HG03520 (cell line): ENCODE results near the gene SLCO2B1.

Source experiments
- ATAC-seq: cut with Tn5 transposase; IDR thresholded peaks from one replicate; pipeline ENCODE4 v1.9.1; 2021; ENCODE audit warnings: mild to moderate bottlenecking, moderate library complexity; ENCODE audit not compliant: unreplicated experiment

The SLCO2B1 gene

DNA sequence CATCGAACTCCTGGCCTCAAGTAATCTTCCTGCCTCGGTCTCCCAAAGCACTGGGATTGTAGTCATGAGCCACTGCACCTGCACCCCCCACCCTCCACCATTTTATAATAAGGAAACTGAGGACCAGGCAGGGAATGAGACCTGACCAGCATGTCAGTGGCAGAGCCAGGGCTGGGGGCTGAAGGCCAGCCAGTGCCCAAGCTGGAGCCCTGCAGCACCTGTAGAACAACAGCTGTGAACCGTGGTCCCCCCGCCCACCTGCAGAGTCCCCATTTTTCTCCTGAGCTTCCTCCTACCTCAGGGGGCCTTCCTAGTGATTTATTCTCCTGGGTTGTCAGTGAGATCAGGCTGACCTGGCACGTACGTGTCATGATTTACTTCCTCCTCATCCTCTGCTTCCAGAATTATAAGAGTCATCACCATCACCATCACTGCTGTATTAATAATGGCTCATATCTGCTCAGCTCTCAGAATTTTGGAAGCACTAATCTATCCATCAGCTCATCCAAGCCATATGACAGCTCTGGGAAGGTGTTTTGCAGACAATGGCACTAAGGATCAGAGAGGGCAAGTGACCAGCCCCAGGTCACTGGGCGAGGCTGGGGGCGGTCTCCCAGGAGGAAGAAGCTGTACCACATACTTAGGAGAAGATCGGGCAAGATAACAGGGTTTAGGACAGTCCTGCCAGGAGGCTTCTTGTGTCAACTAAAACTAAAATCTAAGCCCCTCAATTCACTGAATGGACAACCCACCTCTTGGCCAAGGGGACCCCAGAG, 5.5 kb upstream of the SLCO2B1 start:
- no peak for ATAC-seq

DNA sequence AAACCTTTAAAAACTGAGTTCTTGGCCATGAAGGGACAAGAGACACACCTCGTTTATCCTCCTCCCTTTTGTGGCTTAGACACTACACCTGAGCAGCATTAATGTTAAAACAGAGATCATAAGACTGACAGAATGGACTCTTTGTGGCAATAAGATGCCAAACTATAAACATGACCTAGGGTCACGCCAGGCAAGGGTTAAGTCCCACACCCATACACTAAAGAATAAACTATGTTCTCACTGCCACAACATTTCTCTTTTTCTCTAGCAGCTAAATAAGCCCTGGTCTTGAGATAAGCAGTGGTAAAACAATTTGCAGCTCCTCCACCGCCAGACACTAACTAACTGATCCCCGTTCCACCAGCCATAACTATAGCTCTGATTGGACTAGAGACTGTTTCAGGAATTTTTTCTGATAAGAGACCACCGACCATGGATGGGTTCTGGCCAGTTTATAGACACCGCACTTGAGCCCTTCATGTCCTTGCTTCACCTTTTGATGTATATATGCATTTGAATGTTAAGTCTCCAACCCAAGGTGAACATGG, 4.9 kb upstream of the SLCO2B1 start:
- no peak for ATAC-seq

DNA sequence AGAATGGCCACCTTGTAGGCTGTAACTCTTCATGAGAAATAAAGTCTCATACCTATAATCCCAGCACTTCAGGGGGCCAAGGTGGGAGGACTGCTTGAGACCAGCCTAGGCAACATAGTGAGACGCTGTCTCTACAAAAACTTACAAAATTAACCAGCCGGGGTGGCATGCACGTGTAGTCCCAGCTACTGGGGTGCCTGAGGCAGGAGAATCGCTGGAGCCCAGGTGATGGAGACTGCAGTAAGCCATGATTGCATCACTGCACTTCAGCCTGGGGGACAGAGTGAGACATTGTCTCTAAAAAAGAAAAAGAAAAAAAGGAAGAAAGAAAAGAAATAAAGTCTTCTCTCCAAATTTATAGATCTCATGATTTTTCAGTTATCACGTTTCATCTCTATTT, 4.2 kb upstream of the SLCO2B1 start:
- no peak for ATAC-seq

DNA sequence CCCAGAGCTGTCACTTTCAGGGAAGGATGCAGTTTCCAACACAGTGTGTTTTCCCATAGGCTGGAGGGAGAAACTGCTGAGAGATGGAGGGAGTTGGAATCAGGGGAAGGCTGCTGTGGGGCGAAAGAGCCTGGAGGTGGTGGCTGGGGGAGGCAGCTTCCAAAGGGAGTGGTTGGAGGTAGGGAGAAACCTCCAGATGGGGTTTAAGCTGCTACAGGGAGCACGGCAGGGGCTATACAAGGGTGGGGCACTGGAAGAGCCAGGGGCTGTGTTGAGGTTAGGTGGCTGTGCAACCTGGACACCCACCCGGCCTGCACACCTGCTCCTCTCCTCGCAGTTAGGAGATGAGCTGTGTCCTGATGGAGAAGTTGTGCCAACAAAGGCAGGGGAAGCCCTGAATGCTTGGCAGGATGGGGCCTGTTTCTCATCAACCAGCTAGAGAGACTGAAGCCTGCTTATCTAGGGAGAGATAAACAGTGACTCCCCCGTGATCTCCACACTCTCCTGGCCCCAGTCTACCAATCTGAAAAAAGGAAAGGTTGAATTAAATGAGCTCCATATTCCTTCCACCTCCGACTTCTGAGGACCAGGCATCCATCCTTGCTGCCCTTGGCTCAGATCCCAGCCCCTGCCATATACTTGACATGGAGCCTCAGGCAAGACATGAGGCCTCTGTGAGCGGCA, 3.6 kb upstream of the SLCO2B1 start:
- no peak for ATAC-seq

DNA sequence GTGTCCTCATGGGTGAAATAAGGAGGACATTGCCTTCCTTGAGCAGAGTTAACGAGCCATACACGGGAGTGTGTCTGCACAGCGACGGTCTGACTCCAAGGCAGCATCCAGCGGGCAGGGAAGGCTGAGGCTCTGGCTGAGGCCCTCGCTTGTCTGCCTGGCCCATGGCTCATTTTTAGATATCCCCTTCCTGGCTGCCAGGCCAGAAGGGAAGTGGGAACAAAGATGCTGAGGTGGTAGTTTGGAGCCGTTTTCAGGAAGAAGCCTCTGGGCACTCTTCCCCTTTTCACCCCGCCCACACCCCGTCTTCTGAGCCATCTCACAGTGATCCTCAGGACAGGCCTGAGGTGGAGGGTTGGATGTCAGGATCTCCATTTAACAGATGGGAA, 3.0 kb upstream of the SLCO2B1 start:
- ATAC-seq: no peak

DNA sequence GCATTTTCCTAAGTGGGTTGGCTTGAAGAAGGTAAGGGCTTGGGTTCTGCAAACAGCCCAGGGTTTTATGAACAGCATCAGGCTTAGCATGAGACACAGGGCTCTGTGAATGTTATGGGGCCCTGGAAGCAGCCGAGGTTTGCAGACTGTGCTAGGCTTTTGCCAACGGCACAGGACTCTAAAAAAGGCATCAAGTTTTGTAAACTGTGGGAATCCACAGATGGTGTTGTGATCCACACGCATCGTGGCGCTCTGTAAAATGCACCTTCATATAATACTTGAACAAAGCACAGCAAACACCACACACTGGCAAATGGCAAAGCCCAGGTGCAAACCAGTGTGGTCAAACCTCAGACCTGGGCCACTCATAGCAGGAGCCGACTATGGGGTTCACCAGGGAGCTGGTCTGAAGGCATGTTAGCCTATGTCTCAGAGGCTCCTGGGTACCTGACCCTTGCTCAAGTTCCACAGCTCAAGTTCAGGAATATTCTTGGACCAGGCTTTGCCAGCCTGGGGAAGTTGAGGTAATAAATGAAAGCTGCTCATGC, 2.4 kb upstream of the SLCO2B1 start:
- ATAC-seq: no peak

DNA sequence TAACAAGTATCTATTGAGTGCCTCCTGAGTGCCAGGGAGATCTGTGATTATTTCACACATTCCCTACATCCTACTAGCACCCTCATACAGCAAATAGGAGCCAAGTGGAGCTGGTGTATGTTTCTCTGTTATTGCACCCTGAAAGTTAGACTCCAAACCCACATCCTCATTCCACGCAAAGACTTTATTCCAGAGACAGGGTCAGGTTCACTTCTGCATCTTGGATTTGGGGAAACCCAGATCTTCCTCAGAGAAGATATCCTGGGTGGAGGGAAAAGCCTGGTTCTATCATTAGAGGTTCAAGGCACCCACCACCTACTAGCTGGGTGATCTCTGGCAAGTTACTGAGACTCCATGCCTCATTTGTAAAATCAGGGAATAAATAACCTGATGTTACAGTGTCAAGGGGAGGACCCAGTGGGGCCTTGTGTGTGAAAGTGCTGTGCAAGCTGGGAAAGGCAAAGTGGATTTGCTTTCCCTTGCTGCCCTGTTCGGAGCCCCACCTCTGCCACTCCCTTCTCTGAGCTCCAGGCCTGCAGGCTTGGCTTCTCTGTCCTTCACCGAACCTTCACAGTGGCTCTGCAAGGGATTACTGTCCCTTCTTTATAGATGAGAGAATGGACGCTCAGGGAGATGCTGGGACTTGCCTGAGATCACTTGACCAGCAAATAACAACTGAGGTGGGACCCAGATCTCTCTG, 991 bp upstream of the SLCO2B1 start:
- no peak for ATAC-seq

DNA sequence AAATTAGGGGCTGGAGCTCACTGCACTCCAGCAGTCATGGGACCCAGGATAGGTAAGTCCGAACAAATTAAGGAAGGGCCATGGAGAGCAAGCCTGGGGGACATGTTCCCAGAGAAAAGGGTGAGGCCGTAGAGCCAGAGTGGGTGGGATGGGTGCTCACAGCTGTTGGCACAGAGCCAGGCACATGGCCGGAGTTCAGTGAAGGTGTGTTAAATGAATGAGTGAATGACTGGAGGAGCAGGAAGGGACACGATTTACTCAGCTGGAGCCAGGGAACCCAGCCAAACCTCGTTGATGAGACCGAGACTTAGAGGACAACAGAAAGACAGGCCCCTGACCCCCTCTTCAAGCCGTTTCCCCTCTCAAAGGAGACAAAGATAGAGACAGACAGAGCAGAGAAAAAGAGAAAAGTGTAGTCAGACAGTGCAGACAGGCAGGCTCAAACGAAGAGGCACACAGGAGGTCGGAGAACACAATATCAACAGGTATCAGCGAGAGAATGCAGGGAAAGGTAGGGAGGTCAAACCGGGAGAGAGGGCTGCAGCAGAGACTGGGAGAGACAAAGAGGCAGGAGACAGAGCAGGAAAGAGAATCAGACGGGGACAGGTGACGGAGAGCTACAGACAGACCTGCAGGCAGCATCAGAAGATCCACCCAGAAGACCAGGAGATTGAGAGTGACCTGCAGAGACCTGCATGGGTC, 590 bp downstream of the SLCO2B1 start:
- ATAC-seq: no peak

DNA sequence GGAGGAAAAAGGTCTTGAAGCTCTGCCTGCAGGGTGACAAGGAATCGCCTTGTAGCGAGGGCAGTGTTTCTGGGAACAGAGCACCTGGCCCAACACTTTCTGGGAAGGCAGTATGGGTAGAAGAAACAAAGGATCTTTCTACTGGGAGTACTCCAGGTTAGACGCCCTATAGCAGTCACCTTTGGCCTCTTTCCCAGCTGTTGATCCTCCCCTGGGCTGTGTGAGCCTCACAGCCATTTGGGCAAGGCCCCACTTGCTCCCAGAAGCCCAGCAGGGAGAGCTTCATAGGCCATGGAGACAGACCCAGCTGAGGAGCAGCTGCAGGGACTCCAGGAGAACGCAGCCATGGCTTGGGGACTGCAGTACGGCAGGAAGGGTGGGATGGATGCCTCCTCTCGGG, 1.2 kb downstream of the SLCO2B1 start:
- no peak for ATAC-seq

DNA sequence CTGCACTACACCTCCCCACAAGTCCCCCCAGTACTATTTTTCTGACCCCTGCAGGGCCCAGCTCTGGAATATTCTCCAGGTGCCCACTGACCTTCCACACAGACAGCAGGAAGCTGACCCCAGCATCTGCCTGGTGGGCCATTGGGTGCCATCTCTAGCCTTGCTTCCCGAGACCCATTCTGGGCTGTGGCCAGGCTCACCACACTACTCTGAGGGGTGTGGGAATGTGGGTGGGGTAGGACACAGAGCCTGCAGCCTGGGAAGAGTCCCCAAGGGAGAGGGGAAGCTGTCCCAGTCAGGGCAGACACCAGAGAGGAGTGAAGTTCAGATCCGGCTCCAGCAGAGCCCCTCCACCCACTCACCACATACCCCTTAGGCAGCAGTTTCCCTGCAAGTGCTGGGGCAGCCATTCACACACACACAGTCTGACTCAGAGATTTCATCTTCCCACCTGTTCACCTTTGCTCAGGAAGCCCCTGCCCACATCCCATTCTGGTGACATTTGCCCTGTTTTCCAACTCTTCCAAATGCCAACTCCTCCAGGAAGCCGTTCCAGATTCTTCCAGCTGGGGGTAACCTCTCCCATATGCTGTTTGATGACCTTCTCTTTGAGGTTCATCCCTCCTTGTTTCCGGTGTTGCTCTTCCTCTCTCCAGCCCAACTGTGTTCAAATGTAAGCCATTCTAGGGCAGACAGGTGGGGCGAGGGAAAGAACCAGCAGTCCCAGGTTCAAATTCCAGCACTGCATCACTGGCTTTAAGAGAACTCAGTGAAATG, 1.9 kb downstream of the SLCO2B1 start:
- no peak for ATAC-seq

DNA sequence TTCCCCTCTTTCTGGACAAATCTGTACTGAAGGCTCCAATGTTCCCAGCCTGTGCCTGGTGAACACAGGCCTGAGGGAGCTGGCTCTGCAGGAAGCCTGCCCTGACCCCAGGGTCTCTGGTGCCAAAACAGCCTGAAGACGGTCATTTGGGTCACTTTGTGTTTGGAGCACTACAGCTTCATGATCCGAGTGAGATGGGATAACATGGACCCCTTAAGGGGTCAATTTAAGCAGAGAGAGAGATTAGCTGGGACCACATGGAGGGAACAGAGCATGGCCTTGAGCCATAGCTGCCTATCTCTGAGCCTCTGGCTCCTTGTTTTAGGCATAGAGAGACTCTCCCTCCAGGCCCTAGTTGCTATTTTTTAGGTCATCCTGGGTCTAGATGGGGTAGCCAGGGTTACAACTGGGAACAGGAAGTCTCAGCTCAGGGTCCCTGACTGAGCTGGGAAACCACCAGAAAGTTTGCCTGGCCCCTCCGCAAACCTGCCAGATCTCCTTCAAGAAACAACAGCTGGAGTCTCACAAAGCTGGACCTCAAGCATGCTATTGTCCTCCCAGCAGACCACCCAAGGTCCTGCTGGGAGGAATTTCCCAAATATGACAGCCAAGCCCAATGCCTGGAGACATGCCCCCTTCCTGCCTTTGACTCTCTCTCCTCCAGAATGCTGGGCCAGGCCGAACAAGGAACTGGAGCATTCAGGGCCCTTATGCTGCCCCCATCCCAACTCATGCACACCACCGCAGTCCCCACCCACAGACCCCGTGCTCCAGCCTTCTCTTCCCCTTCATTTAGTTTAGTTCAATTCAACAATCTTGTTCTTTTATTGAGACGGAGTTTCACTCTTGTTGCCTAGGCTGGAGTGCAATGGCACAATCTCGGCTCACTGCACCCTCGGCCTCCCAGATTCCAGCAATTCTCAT, 4.0 kb downstream of the SLCO2B1 start:
- ATAC-seq: no peak

DNA sequence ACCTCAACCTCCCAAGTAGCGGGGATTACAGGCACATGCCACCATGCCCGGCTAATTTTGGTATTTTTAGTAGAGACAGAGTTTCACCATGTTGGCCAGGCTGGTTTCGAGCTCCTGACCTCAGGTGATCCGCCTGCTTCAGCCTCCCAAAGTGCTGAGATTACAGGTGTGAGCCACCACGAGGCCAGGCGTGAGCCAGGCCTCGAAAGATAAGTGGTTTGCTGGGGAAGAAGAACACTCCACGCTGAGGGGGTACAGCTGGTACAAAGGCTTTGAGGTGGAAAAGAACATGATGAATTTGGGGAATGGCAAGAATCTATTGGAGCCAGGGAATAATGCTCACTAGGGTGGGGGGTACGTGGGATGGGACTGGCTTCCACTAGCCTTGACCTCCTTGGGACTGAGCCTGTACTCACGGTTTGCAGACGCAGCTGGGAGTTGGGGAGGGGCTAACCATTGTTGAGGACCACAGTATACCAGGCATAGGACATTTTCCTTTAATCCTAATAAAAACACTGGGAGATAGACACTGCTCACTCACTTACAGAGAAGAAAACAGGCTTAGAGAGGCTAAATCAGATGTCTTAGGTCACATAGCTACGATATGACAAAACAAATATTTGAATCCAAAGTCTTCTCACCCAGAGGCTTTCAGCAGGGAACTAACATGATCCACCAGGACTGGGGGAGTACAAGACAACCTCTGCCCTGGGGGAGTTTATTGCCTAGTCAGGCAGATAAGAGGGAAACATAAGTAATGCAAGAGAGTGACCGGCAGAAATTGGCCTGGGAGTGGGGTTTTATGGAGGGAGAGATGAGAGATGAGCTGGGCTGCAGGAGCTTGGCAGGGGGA, 4.9 kb downstream of the SLCO2B1 start:
- no peak for ATAC-seq

DNA sequence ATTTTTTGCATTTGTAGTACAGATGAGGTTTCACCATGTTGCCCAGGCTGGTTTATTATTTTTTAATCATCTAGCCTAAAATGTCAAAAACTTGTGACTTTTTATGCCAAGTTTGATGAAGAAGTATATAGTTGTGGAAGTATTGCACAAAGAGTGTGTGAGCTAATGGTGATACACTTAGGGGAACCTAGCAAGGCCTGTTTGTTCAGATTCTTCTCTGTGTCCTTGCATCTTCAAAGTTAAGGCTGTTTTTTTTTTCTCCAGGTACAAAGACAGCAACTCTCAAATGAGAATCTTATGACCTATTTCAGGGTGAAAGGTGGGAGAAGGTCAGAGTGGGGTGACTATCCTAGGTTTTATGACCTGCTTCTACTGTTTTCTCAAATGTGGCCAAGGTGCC, 7.3 kb downstream of the SLCO2B1 start:
- ATAC-seq: no peak

DNA sequence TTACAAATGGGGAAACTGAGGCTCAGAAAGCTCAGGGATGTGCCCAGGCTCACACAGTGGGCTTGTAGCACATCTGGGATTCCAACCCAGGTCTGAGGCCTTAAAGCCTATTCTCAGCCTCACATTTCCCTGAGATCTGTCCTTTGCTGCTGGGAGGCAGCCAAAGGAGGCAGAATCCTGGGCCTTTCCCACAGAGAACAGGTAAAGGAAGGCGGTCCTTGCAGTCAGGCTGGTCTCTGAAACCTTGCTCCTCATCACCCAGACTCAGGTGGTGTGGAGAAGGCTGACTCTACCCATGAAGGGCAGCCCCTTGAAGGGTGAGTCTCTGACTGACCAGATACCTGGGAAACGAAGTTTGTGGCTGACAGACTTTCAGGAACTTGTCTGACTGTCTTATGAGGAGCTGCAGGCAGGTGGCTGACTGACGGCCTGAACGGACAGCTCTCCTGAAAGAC, 7.8 kb downstream of the SLCO2B1 start:
- no peak for ATAC-seq

DNA sequence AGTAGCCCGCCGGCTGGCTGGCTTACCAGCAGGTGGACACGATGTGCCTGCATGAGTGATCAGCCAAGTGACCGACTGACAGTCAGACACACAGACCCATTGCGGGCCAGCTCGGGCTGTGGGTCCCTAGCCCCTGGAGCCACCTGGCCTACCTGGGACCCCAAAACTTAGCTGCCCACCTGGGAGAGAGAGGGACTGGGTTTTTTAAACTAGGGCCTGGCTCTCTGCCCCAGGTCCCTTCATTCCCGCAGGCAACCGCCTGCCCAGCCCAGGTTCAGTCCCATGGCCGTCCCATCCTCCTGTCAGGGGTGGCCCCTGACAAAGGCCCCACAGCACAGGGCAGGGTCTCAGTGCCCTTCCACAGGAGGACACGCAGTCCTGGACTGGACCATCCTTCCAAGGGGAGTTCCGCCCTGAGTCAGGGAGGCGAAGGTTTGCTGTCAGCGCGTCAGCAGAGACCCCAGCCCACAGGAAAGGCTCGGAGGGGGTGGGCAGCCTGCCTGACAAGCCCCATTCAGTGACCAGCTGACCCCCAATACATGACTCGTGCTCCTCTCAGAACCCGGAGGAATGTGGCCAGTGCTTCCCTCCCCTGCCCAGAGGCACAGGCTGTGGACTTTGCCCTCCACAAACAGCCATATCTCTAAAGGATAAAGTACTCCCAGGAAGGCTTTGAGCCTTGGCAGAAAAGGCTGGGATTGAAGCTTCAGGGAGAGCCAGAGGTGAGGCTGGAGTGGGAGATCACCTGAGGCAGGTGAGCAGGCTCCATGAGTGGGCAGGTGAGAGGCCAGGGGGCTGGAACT, 8.4 kb downstream of the SLCO2B1 start:
- ATAC-seq: no peak

DNA sequence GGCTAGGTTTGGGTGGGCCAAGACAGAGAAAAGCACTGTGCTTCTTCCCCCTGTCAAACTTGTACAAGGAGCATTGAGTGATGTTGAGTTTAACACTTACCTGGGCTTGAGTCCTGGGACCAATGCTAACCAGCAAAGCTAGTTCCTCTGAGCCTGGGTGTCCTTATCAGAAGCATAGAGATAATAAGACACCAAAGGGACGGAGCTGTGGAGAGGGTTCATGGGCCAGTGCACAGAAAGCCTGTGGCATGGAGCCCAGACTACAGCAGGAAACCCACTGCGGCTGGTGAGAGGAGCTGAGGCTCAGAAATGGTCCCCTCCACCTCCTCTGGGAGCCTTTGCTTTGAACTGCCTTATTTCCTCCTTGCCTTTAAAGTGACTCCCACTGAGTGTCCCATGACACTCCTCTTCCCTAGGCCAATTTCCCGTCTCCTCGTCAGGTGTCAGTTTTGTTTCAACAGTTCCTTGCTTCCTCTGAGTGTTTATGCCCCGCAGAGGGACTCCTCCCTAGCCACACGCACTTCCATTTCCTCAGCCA, 9.4 kb downstream of the SLCO2B1 start:
- ATAC-seq: no peak

DNA sequence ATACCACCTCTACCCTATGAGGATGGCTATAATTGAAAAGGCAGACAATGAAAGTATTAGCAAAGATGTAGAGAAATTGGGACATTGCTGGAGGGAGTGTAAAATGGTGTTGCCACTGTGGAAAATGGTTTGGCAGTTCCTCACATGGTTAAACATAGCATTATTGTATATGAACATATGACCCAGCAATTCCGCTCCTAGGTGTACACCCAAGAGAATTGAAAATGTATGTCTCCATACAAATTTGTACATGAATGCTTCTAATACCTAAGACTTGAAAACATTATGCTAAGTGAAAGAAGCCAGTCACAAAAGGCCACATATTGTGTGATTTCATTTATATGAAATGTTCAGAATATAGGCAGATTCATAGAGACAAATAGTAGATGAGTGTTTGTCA, 10.0 kb downstream of the SLCO2B1 start:
- ATAC-seq: no peak
